ENCODE data around the gene MED31.

DNA sequence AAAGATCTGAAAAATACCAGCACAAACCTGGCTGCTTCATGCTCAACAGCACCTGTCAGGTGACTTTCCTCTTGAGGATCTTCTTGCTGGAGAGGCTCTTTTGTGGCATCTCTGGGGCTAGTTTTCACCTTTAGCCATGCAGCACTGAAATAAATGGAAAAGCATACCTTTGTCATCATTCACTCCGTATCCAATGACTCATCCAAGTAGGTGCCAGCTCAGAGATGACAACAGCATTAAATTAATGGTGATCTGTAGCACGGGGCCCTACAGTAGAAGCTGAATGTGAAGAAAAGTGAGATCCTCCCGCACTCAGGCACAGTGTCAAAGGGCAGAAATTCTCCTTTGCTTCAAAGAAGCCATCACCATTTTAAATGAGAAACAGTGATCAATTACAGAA is 43.1 kb downstream of the MED31 start:
- TF ChIP-seq JUN (IDR thresholded peaks at IDR 0.05), result no peak
- TF ChIP-seq, protein P1, sequence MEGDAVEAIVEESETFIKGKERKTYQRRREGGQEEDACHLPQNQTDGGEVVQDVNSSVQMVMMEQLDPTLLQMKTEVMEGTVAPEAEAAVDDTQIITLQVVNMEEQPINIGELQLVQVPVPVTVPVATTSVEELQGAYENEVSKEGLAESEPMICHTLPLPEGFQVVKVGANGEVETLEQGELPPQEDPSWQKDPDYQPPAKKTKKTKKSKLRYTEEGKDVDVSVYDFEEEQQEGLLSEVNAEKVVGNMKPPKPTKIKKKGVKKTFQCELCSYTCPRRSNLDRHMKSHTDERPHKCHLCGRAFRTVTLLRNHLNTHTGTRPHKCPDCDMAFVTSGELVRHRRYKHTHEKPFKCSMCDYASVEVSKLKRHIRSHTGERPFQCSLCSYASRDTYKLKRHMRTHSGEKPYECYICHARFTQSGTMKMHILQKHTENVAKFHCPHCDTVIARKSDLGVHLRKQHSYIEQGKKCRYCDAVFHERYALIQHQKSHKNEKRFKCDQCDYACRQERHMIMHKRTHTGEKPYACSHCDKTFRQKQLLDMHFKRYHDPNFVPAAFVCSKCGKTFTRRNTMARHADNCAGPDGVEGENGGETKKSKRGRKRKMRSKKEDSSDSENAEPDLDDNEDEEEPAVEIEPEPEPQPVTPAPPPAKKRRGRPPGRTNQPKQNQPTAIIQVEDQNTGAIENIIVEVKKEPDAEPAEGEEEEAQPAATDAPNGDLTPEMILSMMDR (IDR thresholded peaks at IDR 0.05), result no peak
- no peak for TF ChIP-seq RAD21 (conservative IDR thresholded peaks at IDR 0.05 in 1 of 2, IDR thresholded peaks at IDR 0.05 in 1 of 2)
- no peak for TF ChIP-seq CHD4 (IDR thresholded peaks at IDR 0.05; ENCODE audit: borderline replicate concordance)
- TF ChIP-seq, protein P2, sequence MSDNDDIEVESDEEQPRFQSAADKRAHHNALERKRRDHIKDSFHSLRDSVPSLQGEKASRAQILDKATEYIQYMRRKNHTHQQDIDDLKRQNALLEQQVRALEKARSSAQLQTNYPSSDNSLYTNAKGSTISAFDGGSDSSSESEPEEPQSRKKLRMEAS (IDR thresholded peaks at IDR 0.05), result no peak
- TF ChIP-seq RNF2 (IDR thresholded peaks at IDR 0.05; ENCODE audit: borderline replicate concordance, low read depth), result no peak
- TF ChIP-seq MAFK (IDR thresholded peaks at IDR 0.05; ENCODE audit: partially characterized antibody), result no peak
- TF ChIP-seq POLR2A (IDR thresholded peaks at IDR 0.05; ENCODE audit: low read length), result no peak
